GM21528 (cell line): Measurements from ENCODE around the gene DRD4.
"Not testable (repeated sequence)": the region's sequence is repeated elsewhere in the genome, so short reads cannot be mapped to it uniquely, and the experiment has no call there.

Experiments
- ATAC-seq: cut with Tn5 transposase; IDR thresholded peaks from one replicate; pipeline ENCODE4 v1.9.1; 2021; ENCODE audit warnings: mild to moderate bottlenecking, moderate library complexity; ENCODE audit not compliant: unreplicated experiment, low FRiP score

DRD4 gene

GRCh38 chr11:665704-666281, 28.7 kb downstream of the DRD4 start:
- no peak for ATAC-seq

DNA sequence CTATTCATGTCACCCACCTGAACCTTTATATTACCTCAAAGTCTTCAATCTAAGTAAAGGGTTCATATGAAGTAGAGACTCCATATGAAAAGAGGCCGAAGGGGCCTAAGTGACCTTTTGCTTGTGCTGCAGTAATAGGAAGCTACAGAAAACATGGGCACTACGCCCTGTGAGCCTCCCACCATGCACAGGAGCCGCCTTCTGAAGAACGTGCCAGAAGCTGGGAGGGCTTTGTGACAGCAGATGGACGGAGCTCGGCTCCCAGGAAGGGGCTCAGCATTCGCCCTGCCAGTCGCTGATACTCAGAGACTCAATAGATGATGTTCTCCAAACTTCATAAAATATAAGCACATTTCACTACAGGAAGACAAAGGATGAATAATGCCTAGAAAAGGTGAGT, 36.8 kb downstream of the DRD4 start:
- ATAC-seq = no peak

DNA sequence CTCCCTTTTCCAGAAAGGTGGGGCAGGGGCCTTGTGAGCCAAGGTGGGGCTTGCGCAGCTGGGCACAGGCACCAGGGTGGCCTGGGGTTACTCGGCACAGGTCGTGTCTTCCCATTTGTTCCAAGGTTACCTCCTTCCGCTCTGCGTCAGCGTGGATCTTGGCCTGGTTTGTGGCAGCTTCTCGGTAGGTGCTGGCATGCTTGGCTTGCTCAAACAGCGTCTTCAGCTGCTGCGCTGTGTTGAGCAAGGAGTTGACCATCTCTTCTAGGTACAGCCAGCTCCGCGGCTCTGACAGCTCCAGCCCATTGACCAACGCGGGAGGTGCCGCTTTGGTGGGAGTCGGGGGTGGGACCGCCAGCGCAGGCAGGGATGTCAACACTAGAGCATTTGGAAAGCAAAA, 37.3 kb downstream of the DRD4 start:
- ATAC-seq = no peak

DNA sequence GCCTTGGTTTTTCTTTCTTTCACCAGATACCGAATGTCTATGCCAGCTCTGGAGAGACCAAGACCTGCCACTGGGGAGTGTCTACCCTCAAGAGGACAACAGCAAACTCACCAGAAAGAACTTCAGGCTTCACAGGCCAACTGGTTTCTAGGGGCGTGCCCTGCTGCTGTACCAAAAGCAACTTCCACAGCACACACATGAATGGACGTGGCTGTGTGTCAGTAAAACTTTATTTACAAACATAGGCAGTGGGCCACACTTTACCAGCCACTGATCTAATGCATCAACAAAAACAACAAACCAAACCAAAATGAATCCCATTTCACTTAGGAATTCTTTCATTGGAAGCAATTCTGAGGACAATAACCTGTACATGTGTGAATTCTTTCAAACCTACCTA, 41.2 kb downstream of the DRD4 start:
- no peak for ATAC-seq

GRCh38 chr11:679271-680207, 42.5 kb downstream of the DRD4 start:
- no peak for ATAC-seq

DNA sequence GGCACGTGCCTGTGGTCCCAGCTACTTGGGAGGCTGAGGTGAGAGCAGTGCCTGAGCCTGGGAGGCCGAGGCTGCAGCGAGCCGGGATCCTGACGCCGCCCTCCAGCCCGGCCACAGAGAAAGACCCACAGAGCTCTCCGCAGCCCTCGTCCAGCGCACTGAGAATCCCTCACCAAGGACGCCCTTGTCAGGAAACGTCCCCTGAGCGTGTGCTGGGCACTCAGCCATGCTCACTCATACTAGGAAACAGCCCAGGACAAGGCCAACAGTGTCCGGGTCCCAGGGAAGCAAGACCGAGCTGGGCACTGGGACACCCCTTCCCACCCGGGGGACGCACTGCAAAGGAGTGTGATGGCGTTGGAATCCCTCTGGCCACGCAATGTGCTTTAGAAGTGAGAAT, 43.4 kb downstream of the DRD4 start:
- no peak for ATAC-seq

DNA sequence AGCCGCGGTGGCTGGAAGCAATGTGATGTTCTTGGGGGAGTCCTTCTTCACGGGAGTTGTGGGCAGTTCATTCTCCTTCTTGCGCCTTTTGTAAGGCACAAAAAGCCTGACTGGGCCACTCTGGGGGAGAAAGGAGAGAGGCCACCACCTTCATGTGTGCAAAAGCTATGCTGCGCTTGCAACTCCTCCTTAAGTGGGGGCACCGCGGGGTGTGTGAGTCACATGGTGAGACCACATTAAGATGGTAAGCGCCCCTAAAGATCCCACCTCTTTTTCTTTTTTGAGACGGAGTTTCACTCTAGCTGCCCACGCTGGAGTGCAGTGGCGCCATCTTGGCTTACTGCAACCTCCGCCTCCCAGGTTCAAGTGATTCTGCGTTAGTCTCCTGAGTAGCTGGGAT, 43.9 kb downstream of the DRD4 start:
- no peak for ATAC-seq

GRCh38 chr11:686451-687243, 49.6 kb downstream of the DRD4 start:
- no peak for ATAC-seq

DNA sequence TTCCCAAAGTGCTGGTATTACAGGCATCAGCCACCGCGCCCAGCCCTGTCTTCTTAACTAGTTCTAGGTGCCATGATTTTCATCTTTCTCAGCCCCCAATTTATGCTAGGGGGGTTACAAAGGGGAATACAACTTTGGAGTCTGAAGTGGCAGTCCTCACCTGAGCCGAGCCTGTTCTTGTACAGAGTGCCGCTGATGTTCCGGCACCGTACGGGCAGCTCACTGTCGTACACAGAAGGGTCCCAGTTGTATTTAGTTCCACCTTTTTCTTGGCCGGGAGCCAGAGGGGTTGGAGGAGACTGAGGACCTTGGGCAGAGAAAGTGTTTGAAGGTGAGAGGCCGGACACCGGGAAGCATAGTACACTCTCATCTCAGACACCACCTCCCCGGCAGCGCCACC, 50.7 kb downstream of the DRD4 start:
- ATAC-seq = no peak

DNA sequence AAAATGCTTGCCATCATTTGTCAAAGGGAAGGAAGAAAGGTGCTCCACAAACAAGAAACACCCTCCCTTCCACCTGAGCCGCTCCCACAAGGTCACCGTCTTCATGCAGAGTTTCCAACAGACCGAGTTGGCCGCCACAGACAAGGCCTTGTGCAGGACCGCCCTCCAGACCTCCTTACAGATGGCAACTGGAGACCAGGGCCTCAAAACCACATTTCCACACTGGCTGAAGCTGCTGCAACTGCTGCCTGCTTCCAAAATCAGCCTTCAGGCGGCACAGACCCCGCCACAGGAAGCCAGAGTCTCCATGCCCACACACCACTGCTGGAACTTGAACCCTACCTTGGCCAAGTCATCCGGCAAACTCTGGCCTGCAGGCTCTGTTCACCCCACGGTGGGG, 51.6 kb downstream of the DRD4 start:
- no peak for ATAC-seq

DNA sequence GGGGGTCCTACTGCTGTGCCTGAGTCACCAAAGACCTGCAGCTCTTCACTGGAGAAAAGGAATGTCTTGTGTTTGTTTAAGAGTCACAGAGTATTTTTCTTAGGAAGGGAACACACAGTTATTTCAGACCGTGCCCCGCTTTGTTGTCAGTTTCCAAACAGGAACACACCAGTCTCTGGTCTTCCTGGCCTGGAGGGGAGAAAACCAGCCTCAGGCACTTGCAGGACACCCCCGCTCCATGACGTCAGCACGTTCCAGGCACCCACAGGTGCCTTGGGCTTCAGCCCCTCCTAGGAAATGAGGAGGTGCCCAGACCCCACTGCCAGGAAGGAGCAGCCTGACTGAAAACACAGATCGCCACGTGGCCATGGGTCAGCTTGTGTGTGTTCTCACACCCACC, 52.6 kb downstream of the DRD4 start:
- no peak for ATAC-seq

DNA sequence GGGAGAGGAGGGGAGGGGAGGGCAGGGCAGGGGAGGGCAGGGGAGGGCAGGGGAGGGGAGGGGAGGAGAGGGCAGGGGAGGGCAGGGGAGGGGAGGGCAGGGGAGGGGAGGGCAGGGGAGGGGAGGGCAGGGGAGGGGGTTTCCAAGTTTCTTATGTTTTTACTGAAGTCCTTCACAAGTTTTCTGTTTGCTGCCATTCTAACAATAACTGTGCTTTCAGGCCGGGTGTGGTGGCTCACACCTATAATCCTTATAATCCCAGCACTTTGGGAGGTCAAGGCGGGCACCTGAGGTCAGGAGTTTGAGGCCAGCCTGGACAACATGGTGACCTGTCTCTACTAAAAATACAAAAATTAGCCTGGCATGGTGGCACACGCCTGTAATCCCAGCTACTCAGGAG, 53.2 kb downstream of the DRD4 start:
- ATAC-seq = not testable (repeated sequence)
